Neutrophil (primary cell): ENCODE measurements around the gene RNASE9.

Experiments used
- H3K27ac ChIP-seq: fragments of 200-600 bp; sonication (generic); 2 replicates; pipeline ENCODE4 v1.5.1; 2016; ENCODE audit warnings: mild to moderate bottlenecking, moderate library complexity
- H3K27me3 ChIP-seq: fragments of 200-600 bp; sonication (generic); 2 replicates; pipeline ENCODE4 v1.6.0; 2016; ENCODE audit warnings: mild to moderate bottlenecking
- H3K36me3 ChIP-seq: fragments of 200-600 bp; sonication (generic); 2 replicates; pipeline ENCODE4 v1.5.1; 2017
- H3K4me1 ChIP-seq, 2 experiments: fragments of 200-600 bp in 1 of 2; sonication (generic) in 1 of 2; 1 replicate in 1 of 2; 2 replicates in 1 of 2; pipeline versions ENCODE4 v1.5.1 to v1.6.1; 2013 to 2016; ENCODE audit warnings: low read depth in 1 of 2, low read length in 1 of 2, mild to moderate bottlenecking in 1 of 2, moderate library complexity in 1 of 2; ENCODE audit not compliant: control insufficient read depth in 1 of 2, insufficient read depth in 1 of 2
- H3K4me3 ChIP-seq, 2 experiments: fragments of 200-600 bp in 1 of 2; sonication (generic) in 1 of 2; 1 replicate in 1 of 2; 2 replicates in 1 of 2; pipeline ENCODE4 v1.5.1; 2013 to 2016; ENCODE audit warnings: low read depth in 1 of 2, low read length in 1 of 2, mild to moderate bottlenecking in 1 of 2, moderate library complexity in 1 of 2
- H3K9me3 ChIP-seq: fragments of 200-600 bp; sonication (generic); 2 replicates; pipeline ENCODE4 v1.5.1; 2016
- TF ChIP-seq, protein P1 (sequence below): fragments of 200-600 bp; sonication (generic); IDR thresholded peaks from 2 replicates; pipeline ENCODE4 v1.5.1; 2016; ENCODE audit warnings: antibody characterized with exemption

Gene RNASE9

GRCh38 chr14:20550926-20551325 lies 9.9 kb downstream of the RNASE9 start:
- Histone ChIP-seq H3K4me1 (peaks cover 3 to 9% of the 10 kb centered on the region in 2 experiments), H3K27ac (no peak overlapping the region), H3K27me3 (no peaks in the 10 kb centered on the region), H3K4me3 (no peak overlapping the region), H3K36me3 (no peaks in the 10 kb centered on the region), H3K9me3 (no peaks in the 10 kb centered on the region)
- TF ChIP-seq, protein P1, sequence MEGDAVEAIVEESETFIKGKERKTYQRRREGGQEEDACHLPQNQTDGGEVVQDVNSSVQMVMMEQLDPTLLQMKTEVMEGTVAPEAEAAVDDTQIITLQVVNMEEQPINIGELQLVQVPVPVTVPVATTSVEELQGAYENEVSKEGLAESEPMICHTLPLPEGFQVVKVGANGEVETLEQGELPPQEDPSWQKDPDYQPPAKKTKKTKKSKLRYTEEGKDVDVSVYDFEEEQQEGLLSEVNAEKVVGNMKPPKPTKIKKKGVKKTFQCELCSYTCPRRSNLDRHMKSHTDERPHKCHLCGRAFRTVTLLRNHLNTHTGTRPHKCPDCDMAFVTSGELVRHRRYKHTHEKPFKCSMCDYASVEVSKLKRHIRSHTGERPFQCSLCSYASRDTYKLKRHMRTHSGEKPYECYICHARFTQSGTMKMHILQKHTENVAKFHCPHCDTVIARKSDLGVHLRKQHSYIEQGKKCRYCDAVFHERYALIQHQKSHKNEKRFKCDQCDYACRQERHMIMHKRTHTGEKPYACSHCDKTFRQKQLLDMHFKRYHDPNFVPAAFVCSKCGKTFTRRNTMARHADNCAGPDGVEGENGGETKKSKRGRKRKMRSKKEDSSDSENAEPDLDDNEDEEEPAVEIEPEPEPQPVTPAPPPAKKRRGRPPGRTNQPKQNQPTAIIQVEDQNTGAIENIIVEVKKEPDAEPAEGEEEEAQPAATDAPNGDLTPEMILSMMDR, result no peak

DNA sequence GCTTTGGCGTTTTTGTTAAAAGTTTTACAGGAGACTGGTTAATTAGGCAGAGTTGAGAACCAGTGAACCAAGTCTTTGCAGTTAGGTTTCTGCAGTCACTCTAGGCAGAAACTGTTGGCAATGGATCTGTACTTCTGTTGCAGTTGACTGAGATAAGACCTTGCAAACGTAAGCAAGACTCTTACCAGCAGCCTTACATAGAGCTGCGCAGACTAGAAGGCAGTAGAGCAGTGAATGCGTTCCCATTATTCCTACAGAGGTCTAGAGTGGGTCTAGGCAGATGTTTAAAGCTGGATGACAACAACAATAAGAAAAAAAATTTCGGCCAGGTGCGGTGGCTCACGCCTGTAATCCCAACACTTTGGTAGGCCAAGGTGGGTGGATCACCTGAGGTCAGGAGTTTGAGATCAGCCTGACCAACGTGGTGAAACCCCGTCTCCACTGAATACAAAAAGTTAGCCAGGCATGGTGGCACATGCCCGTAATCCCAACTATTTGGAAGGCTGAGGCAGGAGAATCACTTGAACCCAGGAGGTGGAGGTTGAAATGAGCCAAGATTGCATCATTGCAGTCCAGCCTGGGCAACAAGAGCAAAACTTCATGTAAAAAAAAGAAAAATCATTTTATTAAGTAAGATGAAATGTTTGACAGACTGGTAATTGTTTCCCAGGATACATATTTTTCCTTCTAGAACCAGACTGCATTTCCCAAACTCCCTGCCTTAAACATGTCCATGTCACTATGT lies 12.3 kb downstream of the RNASE9 start:
- Histone ChIP-seq H3K9me3 (no peaks in the 10 kb centered on the region), H3K27me3 (no peaks in the 10 kb centered on the region), H3K27ac (no peak overlapping the region), H3K4me1 (peaks cover 0 to 3% of the 10 kb centered on the region in 2 experiments), H3K4me3 (no peak overlapping the region), H3K36me3 (no peaks in the 10 kb centered on the region)
- TF ChIP-seq, protein P1, result no peak

DNA sequence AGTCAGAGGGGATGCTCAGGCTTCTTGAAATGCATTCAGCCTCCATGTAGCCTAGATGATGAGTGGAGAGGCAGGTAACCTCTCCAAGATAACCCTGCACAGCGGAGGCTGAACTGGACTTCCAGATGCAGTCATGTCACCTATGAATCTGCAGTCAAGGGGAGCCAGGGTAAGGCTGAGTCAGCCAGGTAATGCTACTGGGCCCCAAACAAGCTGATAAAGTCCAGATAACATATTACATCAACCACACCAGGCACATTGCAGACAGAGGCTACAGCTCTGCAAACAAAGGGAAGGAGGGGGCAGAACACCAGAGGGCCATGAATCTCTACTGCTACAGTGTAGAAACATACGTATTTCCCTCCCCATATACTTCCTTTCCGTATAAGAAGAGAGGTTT lies 14.0 kb downstream of the RNASE9 start:
- no peak overlapping the region for H3K27ac ChIP-seq
- no peaks in the 10 kb centered on the region for H3K9me3 ChIP-seq
- H3K4me1 ChIP-seq, result peaks cover 0 to 3% of the 10 kb centered on the region in 2 experiments
- H3K36me3 ChIP-seq, result no peaks in the 10 kb centered on the region
- TF ChIP-seq, protein P1, result no peak
- H3K27me3 ChIP-seq, result no peaks in the 10 kb centered on the region
- no peak overlapping the region for H3K4me3 ChIP-seq

DNA sequence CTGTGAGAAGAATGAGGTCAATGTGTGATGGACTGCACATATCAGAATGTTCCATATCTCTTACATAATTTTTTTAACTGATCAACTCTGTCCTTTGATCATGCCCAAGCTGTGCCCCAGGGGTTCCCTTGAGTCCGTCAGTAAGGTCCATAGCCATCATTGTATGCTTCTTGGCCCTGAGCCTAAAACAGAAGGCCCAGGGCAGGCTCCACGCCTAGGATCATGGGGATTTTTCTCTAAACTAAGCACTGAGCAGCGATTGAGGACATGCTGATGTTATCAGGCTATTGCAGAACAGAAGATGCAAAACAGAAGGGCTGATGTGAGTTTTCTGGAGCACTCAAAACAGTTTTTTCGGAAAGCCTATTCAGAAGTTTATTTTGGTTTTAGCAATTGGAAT lies 20.9 kb downstream of the RNASE9 start:
- Histone ChIP-seq H3K4me3 (no peak overlapping the region), H3K36me3 (no peaks in the 10 kb centered on the region), H3K27me3 (no peaks in the 10 kb centered on the region), H3K27ac (no peak overlapping the region), H3K4me1 (no peaks in the 10 kb centered on the region), H3K9me3 (no peaks in the 10 kb centered on the region)
- TF ChIP-seq, protein P1, result no peak

DNA sequence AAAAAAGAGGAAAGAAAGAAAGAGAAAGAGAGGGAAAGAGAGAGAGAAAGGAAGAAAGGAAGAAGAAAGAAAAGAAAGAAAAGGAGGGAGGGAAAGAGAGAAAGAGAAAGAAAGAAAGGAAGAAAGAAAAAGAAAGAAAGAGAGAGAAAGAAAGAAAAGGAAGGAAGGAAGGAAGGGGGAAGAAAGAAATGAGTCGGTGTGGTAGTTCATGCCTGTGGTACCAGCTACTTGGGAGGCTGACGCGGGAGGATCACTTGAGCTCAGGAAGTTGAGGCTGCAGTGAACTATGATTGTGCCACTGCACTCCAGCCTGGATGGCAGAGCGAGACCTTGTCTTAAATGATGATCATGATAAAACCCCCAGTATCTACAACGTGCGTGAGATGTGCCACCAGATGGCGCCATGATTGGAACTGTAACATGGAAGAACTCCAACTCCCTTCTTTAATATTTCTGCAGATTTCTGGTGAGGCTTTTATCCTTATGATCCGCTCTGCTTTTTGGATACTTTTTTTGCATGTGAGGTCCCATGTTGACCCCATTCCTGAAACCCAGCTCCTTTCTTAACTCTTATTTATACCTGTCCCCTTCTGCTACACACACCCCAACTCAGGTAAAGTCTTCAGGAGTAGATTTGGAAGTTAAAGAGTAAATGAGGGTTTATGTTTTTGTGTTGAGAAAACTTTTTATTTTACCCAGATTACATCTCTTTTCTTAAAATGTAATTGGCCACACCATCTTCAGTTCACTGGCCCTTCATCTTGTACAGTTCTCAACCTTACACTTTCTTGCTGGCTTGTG lies 29.9 kb downstream of the RNASE9 start:
- H3K27ac ChIP-seq, result no peak overlapping the region
- no peaks in the 10 kb centered on the region for H3K9me3 ChIP-seq
- H3K36me3 ChIP-seq, result no peaks in the 10 kb centered on the region
- H3K4me1 ChIP-seq, result peaks cover 0 to 3% of the 10 kb centered on the region in 2 experiments
- no peak overlapping the region for H3K4me3 ChIP-seq
- no peaks in the 10 kb centered on the region for H3K27me3 ChIP-seq
- TF ChIP-seq, protein P1, result no peak
